HG03565 (cell line): ENCODE results near the gene PSD2.

Source experiments
- ATAC-seq: cut with Tn5 transposase; IDR thresholded peaks from one replicate; pipeline ENCODE4 v1.9.1; 2021; ENCODE audit warnings: mild to moderate bottlenecking, moderate library complexity; ENCODE audit not compliant: unreplicated experiment

The PSD2 gene

DNA sequence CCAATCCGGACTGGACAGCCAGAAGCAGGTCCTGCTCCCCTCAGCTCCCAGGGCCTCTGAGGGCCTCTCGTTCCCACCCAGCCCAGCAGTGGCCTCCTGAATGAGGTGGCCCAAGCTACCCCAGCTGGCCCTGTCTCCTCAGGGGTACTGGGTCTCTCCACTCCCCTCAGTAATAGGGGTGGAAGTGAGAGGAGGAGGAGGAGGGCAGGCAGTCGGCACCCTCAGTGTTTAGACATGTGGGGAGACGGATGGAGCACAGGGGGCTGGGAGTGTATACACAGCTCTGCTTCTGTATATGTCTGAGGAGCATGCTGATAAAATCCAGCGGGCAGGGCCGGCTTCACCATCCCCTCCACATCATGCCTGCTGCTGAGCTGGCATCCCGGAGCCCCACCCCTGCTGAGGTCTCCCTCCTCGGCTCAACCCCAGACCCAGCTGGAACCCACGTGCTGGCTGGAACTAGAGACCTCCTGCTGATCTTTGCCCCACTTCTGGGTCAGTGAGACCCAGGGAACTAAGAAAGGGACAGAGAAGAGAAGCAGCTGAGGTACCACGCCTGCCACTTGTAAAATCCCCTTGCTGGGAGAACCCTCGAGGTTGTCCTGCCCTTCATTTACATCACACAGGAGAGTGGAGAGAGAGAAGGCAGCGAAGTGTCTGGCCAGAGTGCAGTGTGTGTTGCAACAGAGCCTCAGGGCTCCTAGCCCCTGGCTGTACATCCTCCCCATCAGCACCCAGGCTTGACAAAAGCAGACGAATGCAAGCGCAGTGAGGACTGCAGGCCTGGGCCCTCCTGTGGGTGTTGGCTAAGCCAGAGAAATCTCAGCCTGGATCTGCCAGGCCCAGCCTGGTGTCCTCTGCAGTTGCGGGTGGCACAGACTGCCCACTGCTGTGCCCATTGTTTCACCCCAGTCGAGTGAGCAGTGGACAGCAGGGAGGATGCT is 77.5 kb downstream of the PSD2 start:
- no peak for ATAC-seq

DNA sequence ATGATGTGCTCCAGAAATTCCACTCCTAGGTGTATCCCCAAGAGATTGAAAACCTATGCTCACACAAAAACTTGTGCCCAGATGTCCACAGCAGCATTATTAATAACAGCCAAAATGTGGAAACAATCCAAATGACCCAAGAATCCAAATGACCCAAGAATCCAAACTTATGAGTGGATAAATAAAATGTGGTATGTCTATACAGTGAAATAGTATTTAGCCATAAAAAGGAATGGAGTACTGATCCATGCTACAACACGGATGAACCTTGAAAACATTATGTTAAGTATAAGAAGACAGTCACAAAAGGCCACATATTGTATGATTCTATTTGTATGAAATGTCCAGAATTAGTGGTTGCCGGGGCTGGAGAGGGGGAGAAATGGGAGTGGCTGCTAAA is 80.3 kb downstream of the PSD2 start:
- no peak for ATAC-seq

DNA sequence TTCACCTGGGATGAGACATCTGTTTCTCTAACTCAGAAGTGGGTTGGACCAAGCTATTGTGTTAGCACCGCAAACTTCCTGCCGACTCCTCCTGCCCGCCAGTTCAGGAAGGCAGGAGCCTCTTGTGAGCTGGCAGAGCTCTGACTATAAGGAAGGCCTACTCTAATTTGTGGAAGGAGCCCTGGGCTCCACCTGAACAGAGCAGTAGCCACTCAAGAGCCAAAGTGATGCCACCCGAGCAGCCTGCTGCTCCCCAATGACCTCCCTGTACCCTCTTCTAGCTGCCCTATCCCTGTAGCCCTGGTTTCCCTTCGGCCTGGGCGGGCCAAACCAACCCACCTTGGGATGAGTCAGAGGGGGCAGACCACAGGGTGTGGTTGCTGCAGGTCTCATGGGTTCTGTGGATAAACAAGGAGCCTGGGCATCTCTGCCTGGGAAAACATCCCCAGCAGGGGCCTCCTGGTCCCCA is 81.6 kb downstream of the PSD2 start:
- no peak for ATAC-seq

DNA sequence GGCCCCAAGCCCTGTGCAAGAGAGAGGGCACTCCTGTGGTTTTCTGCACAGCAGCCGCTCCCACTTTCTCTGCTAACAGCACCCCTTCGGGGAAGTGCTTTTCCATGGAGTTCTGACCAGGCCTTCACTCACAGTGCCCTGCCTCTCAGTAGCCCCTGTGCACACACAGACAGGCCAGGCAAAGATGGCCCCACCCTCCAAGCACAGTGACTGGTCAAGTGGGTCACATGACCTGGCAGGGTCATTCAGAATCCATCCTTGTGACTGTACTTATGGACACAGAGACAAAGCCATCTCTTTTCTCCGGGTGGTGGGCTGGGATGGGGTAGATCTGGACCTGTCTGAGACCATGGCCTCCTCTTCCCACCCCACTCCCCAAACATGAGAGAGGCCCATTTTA is 82.5 kb downstream of the PSD2 start:
- no peak for ATAC-seq

DNA sequence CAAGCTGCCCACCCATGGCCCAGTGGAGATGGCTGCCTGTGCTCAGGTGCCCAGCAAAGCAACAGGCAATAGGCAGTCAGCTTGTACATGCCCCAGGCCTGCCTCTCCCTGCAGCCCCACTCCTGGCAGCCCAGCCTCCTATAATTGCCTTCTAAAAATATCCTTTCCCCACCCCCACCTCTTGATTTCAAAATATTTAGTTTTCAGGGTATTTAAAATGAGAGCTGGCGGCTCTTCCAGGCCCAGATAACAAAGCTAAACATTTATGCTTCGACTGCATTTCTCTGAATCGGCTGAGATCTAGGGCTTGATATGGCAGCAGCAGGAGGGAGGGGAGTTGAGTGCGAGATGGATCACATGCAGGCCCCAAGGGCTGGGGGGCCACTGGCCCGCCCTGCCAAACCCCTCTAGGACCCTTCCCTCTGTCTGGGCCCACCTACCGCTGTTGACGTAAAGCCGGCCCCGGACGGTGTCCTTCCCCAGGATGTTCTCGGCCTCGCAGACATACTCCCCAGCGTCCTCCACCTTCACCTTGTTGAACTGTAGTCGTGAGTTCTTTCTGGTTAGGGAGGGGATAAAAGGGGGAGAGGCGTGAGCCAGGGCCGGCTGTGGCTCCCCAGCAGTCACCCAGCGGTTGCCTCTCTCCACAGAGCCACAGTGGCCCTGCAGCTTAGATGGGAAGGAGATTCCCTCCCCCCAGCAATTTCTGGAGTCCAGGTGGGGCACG is 85.0 kb downstream of the PSD2 start:
- ATAC-seq = no peak

DNA sequence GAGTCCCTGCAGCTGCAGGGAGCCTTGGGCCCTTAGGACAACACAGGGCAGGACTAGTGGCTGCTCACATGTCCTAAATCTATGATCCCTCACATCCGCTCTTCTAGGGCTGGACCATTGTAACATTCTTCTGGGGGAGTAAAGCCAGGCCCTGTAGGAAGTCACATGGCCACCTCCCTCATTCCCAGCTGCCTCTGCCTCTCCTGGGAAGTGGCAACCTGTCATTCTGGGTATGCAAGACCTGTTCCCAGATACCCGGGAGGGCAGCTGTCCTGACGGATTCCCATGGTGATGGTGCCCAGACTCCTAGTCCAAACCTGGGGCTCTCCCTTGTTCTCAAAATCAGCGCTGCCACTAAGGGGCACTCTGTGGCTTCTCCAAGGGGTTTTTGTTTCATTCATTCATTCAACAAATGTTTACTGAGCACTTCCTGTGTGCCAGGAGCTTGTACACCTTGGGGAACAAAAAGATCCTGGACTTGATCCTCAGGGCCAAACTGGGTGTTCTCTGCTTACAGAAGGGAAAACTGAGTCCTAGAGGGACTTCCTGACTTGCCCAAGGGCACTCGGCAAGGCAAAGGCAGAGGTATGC is 85.6 kb downstream of the PSD2 start:
- no peak for ATAC-seq

DNA sequence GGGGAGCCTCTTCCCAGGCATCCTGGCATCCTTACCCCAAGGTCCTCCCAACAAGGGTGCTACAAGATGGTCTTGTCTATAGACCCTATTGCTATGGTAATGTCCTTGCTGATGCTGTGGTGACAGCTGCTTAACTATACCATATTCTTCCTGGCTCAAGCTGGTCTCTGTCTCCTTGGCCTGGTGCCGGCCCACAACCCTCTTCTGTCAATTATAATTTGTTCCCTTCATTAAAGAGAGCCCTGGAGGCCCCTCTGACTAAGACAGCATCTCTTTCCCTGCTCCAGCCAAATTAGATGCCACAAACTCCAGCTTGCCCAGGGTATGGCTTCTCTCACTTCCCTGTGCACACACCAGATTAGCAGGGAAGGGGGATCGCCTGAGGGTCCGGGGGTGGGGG is 86.7 kb downstream of the PSD2 start:
- ATAC-seq = no peak

DNA sequence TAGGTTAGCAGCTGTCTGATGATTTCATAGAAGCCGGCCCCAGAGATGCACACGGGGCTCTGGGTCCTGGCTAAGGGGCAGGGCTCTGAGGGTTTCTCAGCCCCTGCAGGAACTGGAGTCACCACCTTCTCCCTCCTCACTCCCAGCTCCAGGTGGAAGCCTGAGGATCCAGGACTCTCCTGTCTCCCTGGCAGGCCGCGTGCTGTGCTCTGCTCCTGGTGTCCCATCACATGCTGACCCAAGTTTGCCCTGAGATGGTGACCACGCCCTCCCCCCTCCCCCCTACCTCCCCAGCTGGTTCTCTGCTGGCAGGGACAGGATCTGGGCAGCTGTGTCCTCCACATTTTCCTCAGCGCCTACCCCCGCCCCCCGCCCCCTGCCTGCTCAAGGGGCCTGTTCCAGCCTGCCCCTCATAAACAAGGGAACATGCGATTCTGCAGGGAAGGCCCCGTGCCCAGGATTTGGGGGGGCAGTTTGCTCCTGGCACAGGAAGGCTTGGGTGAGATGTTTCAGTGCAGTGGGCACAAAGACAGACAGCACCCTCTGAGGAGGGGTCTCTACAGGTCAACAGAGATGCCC is 87.4 kb downstream of the PSD2 start:
- ATAC-seq = no peak

DNA sequence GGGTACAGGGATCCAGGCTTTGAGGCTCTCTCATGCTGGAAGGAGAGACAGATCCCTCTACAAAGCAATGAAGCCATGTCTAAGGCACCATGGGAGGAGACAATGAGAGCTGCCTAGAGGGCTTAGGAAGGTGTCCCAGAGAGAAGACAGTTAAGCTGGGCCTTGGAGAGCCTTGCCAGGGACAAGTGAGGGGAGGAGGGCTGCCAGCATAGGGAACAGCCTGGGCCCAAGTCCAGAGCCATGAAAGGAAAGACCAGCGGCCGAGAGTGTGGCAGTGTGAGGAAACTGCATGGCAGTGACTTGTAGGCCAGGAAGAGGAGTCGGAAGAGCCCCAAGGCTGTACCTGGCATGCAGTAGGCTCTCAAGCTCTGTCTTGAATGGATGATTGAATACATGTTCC is 88.5 kb downstream of the PSD2 start:
- ATAC-seq = no peak

DNA sequence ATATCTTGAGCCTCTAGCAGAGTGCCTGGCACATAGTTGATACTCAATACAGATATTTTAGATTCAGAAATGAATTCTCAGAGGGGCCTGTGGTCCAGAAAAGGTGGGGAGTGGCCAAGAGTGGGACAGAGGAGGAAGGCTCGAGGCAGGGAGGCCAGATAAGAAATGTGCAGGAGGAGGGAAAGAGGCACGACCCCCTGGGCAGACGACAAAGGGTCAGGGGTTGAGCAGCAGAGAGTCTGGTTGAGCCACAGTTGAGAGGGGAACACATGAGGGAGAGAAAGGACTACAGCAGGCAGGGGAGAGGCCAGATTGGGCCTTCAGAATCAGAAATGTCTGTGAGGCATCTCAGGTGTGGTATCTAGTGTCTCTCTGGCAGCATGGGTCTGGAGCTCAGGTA is 89.1 kb downstream of the PSD2 start:
- no peak for ATAC-seq

DNA sequence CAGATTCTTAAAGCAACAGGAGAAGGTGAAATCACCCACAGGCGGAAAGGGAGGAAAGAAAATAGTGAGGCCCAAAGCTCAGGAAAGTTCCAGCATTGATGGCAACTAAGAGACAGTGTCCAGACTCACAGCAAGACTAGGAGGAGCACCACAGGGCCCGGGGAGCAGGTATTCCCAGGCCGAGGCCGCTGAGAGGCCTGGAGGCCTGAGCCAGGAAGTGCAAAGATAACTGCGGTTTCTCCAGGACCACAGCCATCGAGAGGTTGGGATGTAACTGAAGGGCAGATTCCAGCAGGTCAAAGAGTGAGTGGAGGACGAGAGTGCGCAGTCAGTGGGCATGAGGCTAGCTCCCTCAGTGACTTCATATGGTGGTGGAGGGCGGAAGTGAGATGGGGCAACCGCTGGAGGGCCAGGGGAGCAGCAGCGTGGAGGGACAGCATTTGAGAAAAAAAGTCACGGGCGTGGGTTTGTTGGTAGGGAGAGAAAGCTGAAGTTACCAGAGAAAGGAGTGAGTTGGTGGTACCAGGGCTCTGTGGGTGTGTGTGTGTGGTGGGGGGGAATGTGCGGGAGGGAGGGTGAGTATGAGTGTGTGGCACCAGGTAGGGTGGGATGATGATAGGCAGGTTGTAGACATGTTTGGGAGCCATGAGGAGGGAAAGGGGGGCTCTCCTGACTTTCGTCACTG is 89.7 kb downstream of the PSD2 start:
- no peak for ATAC-seq

DNA sequence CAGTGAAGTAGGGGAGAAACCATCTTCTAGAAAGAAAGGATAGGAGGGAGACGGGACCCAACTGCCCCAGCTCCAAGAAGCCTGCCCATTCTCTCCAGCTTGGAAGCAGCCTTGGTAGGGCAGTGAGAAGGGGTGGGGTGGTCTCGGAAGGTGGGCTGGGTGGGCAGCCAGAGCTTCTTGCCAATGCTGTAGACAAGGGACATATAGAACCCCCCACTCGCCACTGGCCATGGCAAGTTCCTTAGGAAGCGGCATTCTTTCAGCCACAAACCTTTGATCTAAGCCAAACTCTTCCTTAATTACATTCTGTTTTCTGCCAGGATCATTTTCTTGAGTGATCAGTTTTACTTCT is 90.2 kb downstream of the PSD2 start:
- no peak for ATAC-seq

DNA sequence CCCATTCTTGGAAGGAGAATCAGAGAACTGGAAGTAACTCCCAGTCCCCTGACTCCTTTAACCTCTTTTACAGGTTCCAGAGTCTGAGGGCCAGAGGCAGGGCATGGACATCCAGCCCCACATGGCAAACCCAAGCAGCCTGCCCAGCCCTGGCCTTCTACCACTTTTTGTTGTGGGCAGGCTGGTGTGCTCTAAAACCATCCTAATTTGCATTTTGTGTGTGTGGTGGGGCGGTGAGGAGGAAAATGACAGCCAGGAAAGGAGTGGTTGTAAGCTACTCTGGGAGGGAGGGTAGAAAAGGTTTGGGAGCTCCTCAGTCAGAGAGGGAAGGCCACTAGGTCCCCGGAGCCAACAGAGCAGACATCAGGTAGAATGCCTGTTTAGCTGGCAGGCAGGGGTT is 90.6 kb downstream of the PSD2 start:
- ATAC-seq = no peak

DNA sequence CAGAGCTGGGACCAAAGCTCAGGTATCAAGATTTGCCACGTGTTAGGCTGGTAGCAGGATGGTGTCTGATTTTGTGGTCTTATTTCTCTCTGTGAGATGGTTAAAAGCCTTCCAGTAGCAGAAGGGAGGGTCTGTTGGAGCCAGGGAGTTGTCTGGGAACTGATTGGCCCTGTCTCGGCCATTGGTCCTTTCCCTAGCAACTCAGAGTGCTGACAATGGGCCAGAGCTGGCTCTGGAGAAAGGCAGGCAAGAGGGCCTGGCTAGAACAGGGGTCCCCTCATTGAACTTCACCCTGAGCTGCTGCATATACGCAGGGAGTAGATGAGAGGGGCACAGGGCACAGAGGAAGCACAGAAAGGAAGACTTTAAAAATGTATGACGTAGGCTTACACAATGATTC is 92.8 kb downstream of the PSD2 start:
- no peak for ATAC-seq

DNA sequence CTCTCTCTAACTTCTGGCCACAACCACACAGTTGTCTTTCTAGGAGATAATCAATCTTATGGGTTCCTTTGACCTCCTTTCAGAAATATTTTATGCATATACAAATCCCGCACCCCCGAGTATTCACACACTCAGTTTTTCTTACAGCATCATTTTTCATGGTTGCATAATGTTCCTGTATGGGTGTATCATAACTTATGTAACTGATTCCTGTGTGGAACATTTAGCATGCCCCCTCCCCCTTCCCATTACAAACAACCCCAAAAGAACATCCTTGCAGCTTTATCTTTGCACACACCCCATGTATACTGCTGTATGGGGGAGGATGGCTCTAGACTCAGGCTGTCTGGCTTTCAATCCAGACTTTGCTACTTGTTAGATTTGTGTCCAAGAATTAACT is 93.8 kb downstream of the PSD2 start:
- ATAC-seq = no peak

DNA sequence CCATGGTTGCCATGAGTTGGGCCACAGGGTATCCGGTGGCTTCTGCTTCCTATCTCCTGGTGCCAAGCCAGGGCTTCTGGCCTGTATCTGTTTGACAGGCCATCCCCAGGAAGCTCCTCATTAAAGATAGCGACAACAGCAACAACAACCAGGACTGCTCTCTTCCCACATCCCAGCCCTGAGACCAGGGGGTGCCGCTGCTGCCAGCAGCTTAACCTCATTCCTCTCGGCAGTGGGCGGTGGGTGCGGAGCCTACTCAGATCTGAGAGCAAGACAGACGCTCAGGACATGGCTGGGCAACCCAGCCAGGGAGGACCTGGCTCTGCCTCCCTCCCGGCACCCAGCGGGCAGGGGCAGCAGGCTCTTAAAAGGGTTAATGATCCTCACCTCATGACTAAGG is 98.3 kb downstream of the PSD2 start:
- no peak for ATAC-seq
